HepG2 (cell line): Measurements from ENCODE around the gene C2orf81. TPM values are rescaled to one million over a fixed set of nuclear protein-coding genes. Genes with fewer than 3 reads are reported as not detected.

Experiments
- FOXO1 ChIP-seq: sonication (generic); formaldehyde crosslinking; IDR thresholded peaks from 2 replicates; pipeline ENCODE4 v1.4.0; 2020; ENCODE audit warnings: missing genetic modification reagents
- NFE2L1 ChIP-seq: sonication (generic); formaldehyde crosslinking; IDR thresholded peaks from 2 replicates; pipeline ENCODE4 v1.4.0; 2020; ENCODE audit warnings: missing genetic modification reagents, mild to moderate bottlenecking, borderline replicate concordance
- ZKSCAN5 ChIP-seq: sonication (generic); formaldehyde crosslinking; IDR thresholded peaks from 2 replicates; pipeline ENCODE4 v1.5.1; 2020; ENCODE audit warnings: mild to moderate bottlenecking, missing genetic modification reagents
- polyA plus RNA-seq, 8 experiments: library from polyadenylated mRNA; depleted of rRNA in 3 of 8; stranded (reverse) in 7 of 8; unstranded in 1 of 8; fragments of >200 nt; fragmentation: Illumina TruSeq in 4 of 8; extraction: Trizol in 4 of 8; gene quantifications; 2 replicates each; pipeline versions ENCODE4 v1.2.1 to v1.2.3, GENCODE V29; 2011 to 2016; ENCODE audit warnings: low read depth in 4 of 8, missing spikeins in 1 of 8, mixed read lengths in 1 of 8; ENCODE audit not compliant: insufficient read depth in 1 of 8
- total RNA-seq, 5 experiments: library from RNA; depleted of rRNA; stranded (reverse); fragments of >200 nt; fragmentation: Illumina TruSeq; extraction: Trizol; gene quantifications; 2 replicates each; pipeline ENCODE4 v1.2.3, GENCODE V29; 2016; ENCODE audit warnings: low read depth in 1 of 5
- TF ChIP-seq, protein P1 (sequence below): sonication (generic); formaldehyde crosslinking; IDR thresholded peaks from 2 replicates; pipeline ENCODE4 v1.4.0; 2020; ENCODE audit warnings: mild to moderate bottlenecking, missing genetic modification reagents
- TF ChIP-seq, protein P2 (sequence below): sonication (generic); formaldehyde crosslinking; IDR thresholded peaks from 2 replicates; pipeline ENCODE4 v1.4.0; 2020; ENCODE audit warnings: missing genetic modification reagents
- TF ChIP-seq, protein P3 (sequence below): IDR thresholded peaks from 2 replicates; pipeline ENCODE4 v1.6.1; 2016; ENCODE audit warnings: low read depth, missing genetic modification reagents, missing compliant biosample characterization
- TF ChIP-seq, protein P4 (sequence below): sonication (generic); formaldehyde crosslinking; IDR thresholded peaks from 2 replicates; pipeline ENCODE4 v1.4.0; 2020; ENCODE audit warnings: missing genetic modification reagents, borderline replicate concordance
- TF ChIP-seq, protein P5 (sequence below): sonication (generic); IDR thresholded peaks from 2 replicates; pipeline ENCODE4 v1.6.1; 2016; ENCODE audit warnings: low read depth, borderline replicate concordance
- TF ChIP-seq, protein P6 (sequence below): sonication (generic); formaldehyde crosslinking; IDR thresholded peaks from 2 replicates; pipeline ENCODE4 v1.4.0; 2020; ENCODE audit warnings: missing genetic modification reagents

Gene C2orf81
- total and polyA plus RNA-seq, 2 of the 13 experiments (the other 11 are each of a cell fraction or from before 2014, with no cell fraction given): 0.15 to 0.17 TPM

DNA sequence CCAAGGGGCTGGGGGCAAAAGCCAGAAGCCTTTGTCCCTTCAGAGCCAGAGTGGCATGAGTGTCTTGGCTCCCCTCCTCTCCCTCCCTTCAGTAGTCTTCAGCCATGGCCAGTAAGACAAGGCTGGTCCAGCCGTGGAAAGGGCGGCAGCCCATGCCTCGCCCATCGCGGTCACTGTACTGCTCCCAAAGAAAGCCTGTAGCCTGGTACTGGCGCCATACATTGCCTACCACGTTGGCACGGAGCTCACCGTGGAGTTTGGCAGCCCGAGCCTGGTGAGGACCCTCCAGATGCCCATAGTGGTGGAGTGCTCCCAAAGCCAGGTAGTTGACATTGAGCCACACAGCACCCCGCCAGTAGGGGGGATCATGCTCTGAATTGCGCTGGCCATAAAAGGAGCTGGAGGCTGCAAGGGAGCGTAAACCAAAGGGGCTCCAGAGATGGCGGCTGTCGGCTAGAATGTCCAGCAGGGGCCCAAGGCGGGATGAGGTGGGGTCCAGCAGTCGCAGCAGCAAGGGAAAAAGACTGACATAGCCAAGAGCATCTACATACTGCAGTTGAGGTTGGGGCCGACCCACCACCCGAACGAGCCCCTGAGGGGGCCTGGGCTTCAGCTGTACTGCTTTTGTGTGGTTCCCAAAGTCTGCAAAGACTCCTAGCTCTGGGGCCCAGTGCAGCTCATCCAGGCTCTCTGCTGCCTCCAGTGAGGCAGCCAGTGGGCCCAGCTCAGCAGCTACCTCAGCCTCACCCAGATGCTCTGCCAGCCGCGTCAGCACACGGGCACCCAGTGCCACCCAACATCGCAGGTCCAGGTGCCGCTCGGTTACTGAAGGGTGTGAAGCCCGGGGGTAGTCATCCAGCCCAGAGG is 40.0 kb upstream of the C2orf81 start (continued):
- TF ChIP-seq, protein P1, sequence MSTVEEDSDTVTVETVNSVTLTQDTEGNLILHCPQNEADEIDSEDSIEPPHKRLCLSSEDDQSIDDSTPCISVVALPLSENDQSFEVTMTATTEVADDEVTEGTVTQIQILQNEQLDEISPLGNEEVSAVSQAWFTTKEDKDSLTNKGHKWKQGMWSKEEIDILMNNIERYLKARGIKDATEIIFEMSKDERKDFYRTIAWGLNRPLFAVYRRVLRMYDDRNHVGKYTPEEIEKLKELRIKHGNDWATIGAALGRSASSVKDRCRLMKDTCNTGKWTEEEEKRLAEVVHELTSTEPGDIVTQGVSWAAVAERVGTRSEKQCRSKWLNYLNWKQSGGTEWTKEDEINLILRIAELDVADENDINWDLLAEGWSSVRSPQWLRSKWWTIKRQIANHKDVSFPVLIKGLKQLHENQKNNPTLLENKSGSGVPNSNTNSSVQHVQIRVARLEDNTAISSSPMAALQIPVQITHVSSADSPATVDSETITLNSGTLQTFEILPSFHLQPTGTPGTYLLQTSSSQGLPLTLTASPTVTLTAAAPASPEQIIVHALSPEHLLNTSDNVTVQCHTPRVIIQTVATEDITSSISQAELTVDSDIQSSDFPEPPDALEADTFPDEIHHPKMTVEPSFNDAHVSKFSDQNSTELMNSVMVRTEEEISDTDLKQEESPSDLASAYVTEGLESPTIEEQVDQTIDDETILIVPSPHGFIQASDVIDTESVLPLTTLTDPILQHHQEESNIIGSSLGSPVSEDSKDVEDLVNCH: no peak
- no peak for TF ChIP-seq ZKSCAN5 (CRISPR knock-in tag)
- TF ChIP-seq, protein P2, sequence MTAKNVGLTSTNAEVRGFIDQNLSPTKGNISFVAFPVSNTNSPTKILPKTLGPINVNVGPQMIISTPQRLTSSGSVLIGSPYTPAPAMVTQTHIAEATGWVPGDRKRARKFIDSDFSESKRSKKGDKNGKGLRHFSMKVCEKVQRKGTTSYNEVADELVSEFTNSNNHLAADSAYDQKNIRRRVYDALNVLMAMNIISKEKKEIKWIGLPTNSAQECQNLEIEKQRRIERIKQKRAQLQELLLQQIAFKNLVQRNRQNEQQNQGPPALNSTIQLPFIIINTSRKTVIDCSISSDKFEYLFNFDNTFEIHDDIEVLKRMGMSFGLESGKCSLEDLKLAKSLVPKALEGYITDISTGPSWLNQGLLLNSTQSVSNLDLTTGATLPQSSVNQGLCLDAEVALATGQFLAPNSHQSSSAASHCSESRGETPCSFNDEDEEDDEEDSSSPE: no peak
- no peak for TF ChIP-seq NFE2L1 (CRISPR knock-in tag)
- TF ChIP-seq, protein P3, sequence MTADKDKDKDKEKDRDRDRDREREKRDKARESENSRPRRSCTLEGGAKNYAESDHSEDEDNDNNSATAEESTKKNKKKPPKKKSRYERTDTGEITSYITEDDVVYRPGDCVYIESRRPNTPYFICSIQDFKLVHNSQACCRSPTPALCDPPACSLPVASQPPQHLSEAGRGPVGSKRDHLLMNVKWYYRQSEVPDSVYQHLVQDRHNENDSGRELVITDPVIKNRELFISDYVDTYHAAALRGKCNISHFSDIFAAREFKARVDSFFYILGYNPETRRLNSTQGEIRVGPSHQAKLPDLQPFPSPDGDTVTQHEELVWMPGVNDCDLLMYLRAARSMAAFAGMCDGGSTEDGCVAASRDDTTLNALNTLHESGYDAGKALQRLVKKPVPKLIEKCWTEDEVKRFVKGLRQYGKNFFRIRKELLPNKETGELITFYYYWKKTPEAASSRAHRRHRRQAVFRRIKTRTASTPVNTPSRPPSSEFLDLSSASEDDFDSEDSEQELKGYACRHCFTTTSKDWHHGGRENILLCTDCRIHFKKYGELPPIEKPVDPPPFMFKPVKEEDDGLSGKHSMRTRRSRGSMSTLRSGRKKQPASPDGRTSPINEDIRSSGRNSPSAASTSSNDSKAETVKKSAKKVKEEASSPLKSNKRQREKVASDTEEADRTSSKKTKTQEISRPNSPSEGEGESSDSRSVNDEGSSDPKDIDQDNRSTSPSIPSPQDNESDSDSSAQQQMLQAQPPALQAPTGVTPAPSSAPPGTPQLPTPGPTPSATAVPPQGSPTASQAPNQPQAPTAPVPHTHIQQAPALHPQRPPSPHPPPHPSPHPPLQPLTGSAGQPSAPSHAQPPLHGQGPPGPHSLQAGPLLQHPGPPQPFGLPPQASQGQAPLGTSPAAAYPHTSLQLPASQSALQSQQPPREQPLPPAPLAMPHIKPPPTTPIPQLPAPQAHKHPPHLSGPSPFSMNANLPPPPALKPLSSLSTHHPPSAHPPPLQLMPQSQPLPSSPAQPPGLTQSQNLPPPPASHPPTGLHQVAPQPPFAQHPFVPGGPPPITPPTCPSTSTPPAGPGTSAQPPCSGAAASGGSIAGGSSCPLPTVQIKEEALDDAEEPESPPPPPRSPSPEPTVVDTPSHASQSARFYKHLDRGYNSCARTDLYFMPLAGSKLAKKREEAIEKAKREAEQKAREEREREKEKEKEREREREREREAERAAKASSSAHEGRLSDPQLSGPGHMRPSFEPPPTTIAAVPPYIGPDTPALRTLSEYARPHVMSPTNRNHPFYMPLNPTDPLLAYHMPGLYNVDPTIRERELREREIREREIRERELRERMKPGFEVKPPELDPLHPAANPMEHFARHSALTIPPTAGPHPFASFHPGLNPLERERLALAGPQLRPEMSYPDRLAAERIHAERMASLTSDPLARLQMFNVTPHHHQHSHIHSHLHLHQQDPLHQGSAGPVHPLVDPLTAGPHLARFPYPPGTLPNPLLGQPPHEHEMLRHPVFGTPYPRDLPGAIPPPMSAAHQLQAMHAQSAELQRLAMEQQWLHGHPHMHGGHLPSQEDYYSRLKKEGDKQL (CRISPR knock-in tag): no peak
- TF ChIP-seq, protein P4, sequence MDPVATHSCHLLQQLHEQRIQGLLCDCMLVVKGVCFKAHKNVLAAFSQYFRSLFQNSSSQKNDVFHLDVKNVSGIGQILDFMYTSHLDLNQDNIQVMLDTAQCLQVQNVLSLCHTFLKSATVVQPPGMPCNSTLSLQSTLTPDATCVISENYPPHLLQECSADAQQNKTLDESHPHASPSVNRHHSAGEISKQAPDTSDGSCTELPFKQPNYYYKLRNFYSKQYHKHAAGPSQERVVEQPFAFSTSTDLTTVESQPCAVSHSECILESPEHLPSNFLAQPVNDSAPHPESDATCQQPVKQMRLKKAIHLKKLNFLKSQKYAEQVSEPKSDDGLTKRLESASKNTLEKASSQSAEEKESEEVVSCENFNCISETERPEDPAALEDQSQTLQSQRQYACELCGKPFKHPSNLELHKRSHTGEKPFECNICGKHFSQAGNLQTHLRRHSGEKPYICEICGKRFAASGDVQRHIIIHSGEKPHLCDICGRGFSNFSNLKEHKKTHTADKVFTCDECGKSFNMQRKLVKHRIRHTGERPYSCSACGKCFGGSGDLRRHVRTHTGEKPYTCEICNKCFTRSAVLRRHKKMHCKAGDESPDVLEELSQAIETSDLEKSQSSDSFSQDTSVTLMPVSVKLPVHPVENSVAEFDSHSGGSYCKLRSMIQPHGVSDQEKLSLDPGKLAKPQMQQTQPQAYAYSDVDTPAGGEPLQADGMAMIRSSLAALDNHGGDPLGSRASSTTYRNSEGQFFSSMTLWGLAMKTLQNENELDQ (CRISPR knock-in tag): no peak
- TF ChIP-seq, protein P5, sequence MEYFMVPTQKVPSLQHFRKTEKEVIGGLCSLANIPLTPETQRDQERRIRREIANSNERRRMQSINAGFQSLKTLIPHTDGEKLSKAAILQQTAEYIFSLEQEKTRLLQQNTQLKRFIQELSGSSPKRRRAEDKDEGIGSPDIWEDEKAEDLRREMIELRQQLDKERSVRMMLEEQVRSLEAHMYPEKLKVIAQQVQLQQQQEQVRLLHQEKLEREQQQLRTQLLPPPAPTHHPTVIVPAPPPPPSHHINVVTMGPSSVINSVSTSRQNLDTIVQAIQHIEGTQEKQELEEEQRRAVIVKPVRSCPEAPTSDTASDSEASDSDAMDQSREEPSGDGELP: no peak
- TF ChIP-seq, protein P6, sequence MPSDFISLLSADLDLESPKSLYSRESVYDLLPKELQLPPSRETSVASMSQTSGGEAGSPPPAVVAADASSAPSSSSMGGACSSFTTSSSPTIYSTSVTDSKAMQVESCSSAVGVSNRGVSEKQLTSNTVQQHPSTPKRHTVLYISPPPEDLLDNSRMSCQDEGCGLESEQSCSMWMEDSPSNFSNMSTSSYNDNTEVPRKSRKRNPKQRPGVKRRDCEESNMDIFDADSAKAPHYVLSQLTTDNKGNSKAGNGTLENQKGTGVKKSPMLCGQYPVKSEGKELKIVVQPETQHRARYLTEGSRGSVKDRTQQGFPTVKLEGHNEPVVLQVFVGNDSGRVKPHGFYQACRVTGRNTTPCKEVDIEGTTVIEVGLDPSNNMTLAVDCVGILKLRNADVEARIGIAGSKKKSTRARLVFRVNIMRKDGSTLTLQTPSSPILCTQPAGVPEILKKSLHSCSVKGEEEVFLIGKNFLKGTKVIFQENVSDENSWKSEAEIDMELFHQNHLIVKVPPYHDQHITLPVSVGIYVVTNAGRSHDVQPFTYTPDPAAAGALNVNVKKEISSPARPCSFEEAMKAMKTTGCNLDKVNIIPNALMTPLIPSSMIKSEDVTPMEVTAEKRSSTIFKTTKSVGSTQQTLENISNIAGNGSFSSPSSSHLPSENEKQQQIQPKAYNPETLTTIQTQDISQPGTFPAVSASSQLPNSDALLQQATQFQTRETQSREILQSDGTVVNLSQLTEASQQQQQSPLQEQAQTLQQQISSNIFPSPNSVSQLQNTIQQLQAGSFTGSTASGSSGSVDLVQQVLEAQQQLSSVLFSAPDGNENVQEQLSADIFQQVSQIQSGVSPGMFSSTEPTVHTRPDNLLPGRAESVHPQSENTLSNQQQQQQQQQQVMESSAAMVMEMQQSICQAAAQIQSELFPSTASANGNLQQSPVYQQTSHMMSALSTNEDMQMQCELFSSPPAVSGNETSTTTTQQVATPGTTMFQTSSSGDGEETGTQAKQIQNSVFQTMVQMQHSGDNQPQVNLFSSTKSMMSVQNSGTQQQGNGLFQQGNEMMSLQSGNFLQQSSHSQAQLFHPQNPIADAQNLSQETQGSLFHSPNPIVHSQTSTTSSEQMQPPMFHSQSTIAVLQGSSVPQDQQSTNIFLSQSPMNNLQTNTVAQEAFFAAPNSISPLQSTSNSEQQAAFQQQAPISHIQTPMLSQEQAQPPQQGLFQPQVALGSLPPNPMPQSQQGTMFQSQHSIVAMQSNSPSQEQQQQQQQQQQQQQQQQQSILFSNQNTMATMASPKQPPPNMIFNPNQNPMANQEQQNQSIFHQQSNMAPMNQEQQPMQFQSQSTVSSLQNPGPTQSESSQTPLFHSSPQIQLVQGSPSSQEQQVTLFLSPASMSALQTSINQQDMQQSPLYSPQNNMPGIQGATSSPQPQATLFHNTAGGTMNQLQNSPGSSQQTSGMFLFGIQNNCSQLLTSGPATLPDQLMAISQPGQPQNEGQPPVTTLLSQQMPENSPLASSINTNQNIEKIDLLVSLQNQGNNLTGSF (CRISPR knock-in tag): peak; percentile 25; the same call in 1 of the 2 replicates
- no peak for TF ChIP-seq FOXO1 (CRISPR knock-in tag)
